HCT116 (cell line): ENCODE results near the gene ZNF516. TPM values are rescaled to one million over a fixed set of nuclear protein-coding genes. Genes with fewer than 3 reads are reported as not detected.

ENCODE experiments used
- ATAC-seq: fragments of 200-7000 bp; cut with Tn5 transposase; 2 replicates; pipeline ENCODE4 v1.9.1; 2020; ENCODE audit warnings: mild to moderate bottlenecking, moderate library complexity
- BruUV-seq: library from RNA; stranded (reverse); fragments of 400-500 nt; replicated peaks from 2 replicates; lab custom pipeline; 2021; lab: Mats Ljungman, UMichigan
- CTCF ChIA-PET: fragments of 300-600 bp; sonication (Branson Sonifier 250); formaldehyde crosslinking; loops from one replicate; lab custom pipeline; 2021; ENCODE audit warnings: antibody characterized with exemption; lab: Charles Lee
- POLR2A ChIA-PET: fragments of 300-600, 350-600 bp; sonication (Branson Sonifier 250); formaldehyde crosslinking; loops from one replicate; lab custom pipeline; 2021; ENCODE audit warnings: antibody characterized with exemption; lab: Charles Lee
- RAD21 ChIA-PET, 2 experiments: fragments of 300-600 bp; sonication (Branson Sonifier 250); formaldehyde crosslinking; loops; one replicate each; lab custom pipeline; 2023; ENCODE audit warnings: low total read pairs in 2 of 2; ENCODE audit not compliant: uncharacterized antibody in 2 of 2, unreplicated experiment in 2 of 2, low non-redundant PET in 1 of 2; lab: Charles Lee
- DNase-seq: peaks from one replicate; pipeline ENCODE4 v3.0.0-alpha.2; 2010; ENCODE audit warnings: low read depth, low spot score
- H2AFZ ChIP-seq: fragments of 200-600 bp; shearing (Covaris generic), sonication (generic); 2 replicates; pipeline ENCODE4 v1.6.1; 2017; ENCODE audit warnings: low read depth, mixed run types, mixed read lengths, antibody characterized with exemption, low read length; ENCODE audit not compliant: poor library complexity, severe bottlenecking
- H3K27ac ChIP-seq: 2 replicates; pipeline ENCODE4 v1.5.1; 2012; ENCODE audit warnings: low read depth, low read length
- H3K27me3 ChIP-seq: fragments of 200-600 bp; sonication (generic); 2 replicates; pipeline ENCODE4 v1.6.1; 2016; ENCODE audit warnings: mixed run types, low read length, mixed read lengths; ENCODE audit not compliant: insufficient read depth
- H3K36me3 ChIP-seq, 2 experiments: fragments of 200-500 bp in 1 of 2; fragments of 200-600 bp in 1 of 2; sonication (Bioruptor generic) in 1 of 2; sonication (generic) in 1 of 2; 2 replicates each; pipeline versions ENCODE4 v1.5.1 to v1.6.1; 2014 to 2016; ENCODE audit warnings: low read length in 2 of 2, inconsistent platforms in 1 of 2, mixed read lengths in 1 of 2, mixed run types in 1 of 2; ENCODE audit not compliant: insufficient read depth in 2 of 2, control insufficient read depth in 1 of 2
- H3K4me1 ChIP-seq, 2 experiments: fragments of 200-600 bp in 1 of 2; sonication (generic) in 1 of 2; 2 replicates each; pipeline versions ENCODE4 v1.5.1 to v1.6.1; 2012 to 2017; ENCODE audit warnings: low read length in 2 of 2, inconsistent platforms in 1 of 2, mild to moderate bottlenecking in 1 of 2, mixed read lengths in 1 of 2, mixed run types in 1 of 2, moderate library complexity in 1 of 2; ENCODE audit not compliant: insufficient read depth in 2 of 2, control insufficient read depth in 1 of 2
- H3K4me2 ChIP-seq: fragments of 200-600 bp; sonication (generic); 2 replicates; pipeline ENCODE4 v1.6.1; 2017; ENCODE audit warnings: mixed run types, low read length, mixed read lengths
- H3K4me3 ChIP-seq, 2 experiments: fragments of 200-600 bp in 1 of 2; sonication (generic) in 1 of 2; replicated peaks in 1 of 2; 2 replicates each; pipeline ENCODE4 v1.5.1; 2011 to 2016; ENCODE audit warnings: low read length in 2 of 2, control low read depth in 1 of 2, low read depth in 1 of 2, mild to moderate bottlenecking in 1 of 2, mixed read lengths in 1 of 2, mixed run types in 1 of 2
- H3K79me2 ChIP-seq: fragments of 200-600 bp; sonication (generic); 2 replicates; pipeline ENCODE4 v1.6.1; 2017; ENCODE audit warnings: mild to moderate bottlenecking, mixed run types, low read length, moderate library complexity, mixed read lengths; ENCODE audit not compliant: insufficient read depth
- H3K9ac ChIP-seq: fragments of 200-600 bp; sonication (generic); 2 replicates; pipeline ENCODE4 v1.6.1; 2016; ENCODE audit warnings: low read length, mixed read lengths
- H3K9me2 ChIP-seq: fragments of 200-600 bp; sonication (generic), shearing (Covaris generic); 2 replicates; pipeline ENCODE4 v1.6.1; 2017; ENCODE audit warnings: mixed run types, mild to moderate bottlenecking, moderate library complexity; ENCODE audit not compliant: insufficient read depth
- H3K9me3 ChIP-seq, 2 experiments: fragments of 200-500 bp in 1 of 2; fragments of 200-600 bp in 1 of 2; sonication (Bioruptor generic) in 1 of 2; sonication (generic) in 1 of 2; 2 replicates each; pipeline ENCODE4 v1.6.1; 2014 to 2017; ENCODE audit warnings: low read length in 2 of 2, mixed read lengths in 2 of 2, inconsistent platforms in 1 of 2, low read depth in 1 of 2, mild to moderate bottlenecking in 1 of 2, mixed run types in 1 of 2, moderate library complexity in 1 of 2; ENCODE audit not compliant: control insufficient read depth in 1 of 2, insufficient read depth in 1 of 2
- H4K20me1 ChIP-seq: fragments of 200-600 bp; sonication (generic), shearing (Covaris generic); 2 replicates; pipeline ENCODE4 v1.6.1; 2017; ENCODE audit warnings: mixed run types, mild to moderate bottlenecking, moderate library complexity; ENCODE audit not compliant: insufficient read depth
- CBX3 ChIP-seq: IDR thresholded peaks from 2 replicates; pipeline ENCODE4 v1.6.1; 2012; ENCODE audit warnings: low read depth
- ELF1 ChIP-seq: IDR thresholded peaks from 2 replicates; pipeline ENCODE4 v1.6.1; 2012; ENCODE audit warnings: low read depth, borderline replicate concordance
- EZH2phosphoT487 ChIP-seq: fragments of 200-600 bp; IDR thresholded peaks from 2 replicates; pipeline ENCODE4 v1.6.1; 2018; ENCODE audit warnings: antibody characterized with exemption, borderline replicate concordance
- SRF ChIP-seq: IDR thresholded peaks from 2 replicates; pipeline ENCODE4 v1.6.1; 2012; ENCODE audit warnings: low read depth
- ZFX ChIP-seq: fragments of 450-650 bp; IDR thresholded peaks from 2 replicates; pipeline ENCODE4 v1.6.1; 2017
- ZNF274 ChIP-seq: fragments of 200-500 bp; sonication (Bioruptor generic); IDR thresholded peaks from 2 replicates; pipeline ENCODE4 v1.6.1; 2014; ENCODE audit warnings: mild to moderate bottlenecking, low read depth, low read length, inconsistent platforms
- intact Hi-C: fragments of 100-400 bp; cut with micrococcal nuclease; formaldehyde crosslinking; loops from 2 replicates; pipeline ENCODE4 v1.10.0; 2022
- total RNA-seq: library from RNA; stranded (reverse); gene quantifications from one replicate; pipeline ENCODE4 v1.2.1, GENCODE V29; 2021; ENCODE audit not compliant: unreplicated experiment
- TF ChIP-seq, protein P1 (sequence below), 3 experiments: fragments of 200-600 bp in 1 of 3; sonication (generic) in 1 of 3; IDR thresholded peaks in 2 of 3; conservative IDR thresholded peaks in 1 of 3; 2 replicates each; pipeline ENCODE4 v1.5.1; 2012 to 2017; ENCODE audit warnings: low read depth in 2 of 3, low read length in 2 of 3, antibody characterized with exemption in 1 of 3, borderline replicate concordance in 1 of 3, control low read depth in 1 of 3, mild to moderate bottlenecking in 1 of 3, mixed read lengths in 1 of 3, mixed run types in 1 of 3, moderate library complexity in 1 of 3; ENCODE audit not compliant: insufficient read depth in 1 of 3

ZNF516 gene
- total RNA-seq, 1 experiment from 2014 or later = 32.0 TPM

DNA sequence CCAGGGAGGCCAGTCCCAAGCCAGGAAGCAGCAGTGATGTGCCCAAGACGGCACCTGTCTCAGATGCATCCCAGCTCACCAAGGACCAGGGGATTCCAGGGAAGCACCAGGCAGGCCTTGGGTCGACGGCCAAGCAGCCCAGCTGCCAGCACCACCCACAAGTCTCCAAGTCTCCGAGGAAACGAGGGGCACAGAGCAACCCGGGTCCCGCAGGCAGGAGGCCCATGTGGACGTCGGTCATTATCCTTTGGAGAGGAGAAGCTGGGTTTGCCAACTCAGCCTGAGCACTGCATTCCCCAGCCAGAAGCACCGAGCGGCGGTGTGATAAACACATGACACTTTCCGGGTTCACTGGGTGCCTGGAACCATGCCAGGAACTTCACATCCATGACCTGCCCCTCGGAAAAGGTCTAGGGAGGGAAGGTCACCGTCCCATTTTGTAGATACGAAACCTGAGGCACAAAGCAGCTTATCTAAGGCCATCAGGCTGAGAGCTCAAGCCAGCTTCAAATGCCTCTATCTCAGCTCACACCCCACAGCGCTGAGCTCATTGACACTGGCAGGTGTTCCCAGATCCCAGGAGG is 104.5 kb downstream of the ZNF516 start:
- no peaks in the 10 kb centered on the region for H3K27me3 ChIP-seq
- H2AFZ ChIP-seq = no peak overlapping the region
- H3K4me1 ChIP-seq = no peaks in the 10 kb centered on the region
- no peak overlapping the region for H3K4me3 ChIP-seq
- H4K20me1 ChIP-seq = no peaks in the 10 kb centered on the region
- TF ChIP-seq, protein P1, sequence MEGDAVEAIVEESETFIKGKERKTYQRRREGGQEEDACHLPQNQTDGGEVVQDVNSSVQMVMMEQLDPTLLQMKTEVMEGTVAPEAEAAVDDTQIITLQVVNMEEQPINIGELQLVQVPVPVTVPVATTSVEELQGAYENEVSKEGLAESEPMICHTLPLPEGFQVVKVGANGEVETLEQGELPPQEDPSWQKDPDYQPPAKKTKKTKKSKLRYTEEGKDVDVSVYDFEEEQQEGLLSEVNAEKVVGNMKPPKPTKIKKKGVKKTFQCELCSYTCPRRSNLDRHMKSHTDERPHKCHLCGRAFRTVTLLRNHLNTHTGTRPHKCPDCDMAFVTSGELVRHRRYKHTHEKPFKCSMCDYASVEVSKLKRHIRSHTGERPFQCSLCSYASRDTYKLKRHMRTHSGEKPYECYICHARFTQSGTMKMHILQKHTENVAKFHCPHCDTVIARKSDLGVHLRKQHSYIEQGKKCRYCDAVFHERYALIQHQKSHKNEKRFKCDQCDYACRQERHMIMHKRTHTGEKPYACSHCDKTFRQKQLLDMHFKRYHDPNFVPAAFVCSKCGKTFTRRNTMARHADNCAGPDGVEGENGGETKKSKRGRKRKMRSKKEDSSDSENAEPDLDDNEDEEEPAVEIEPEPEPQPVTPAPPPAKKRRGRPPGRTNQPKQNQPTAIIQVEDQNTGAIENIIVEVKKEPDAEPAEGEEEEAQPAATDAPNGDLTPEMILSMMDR (IDR thresholded peaks at IDR 0.05 in 2 of 3, conservative IDR thresholded peaks at IDR 0.05 in 1 of 3; ENCODE audit: borderline replicate concordance in 1 of 3, insufficient read depth in 1 of 3, low read depth in 2 of 3, low read length in 2 of 3) = no peak
- TF ChIP-seq SRF (no peak), CBX3 (no peak), ZNF274 (no peak), ZFX (no peak)
- TF ChIP-seq, all 23 proteins: peak for 0
- Histone ChIP-seq H3K4me2 (no peak overlapping the region), H3K9me2 (no peaks in the 10 kb centered on the region), H3K9me3 (no peaks in the 10 kb centered on the region), H3K79me2 (0 out of 2 replicates have a peak, but pooled peaks cover 4% of the 10 kb centered on the region), H3K9ac (no peak overlapping the region), H3K27ac (no peak overlapping the region), H3K36me3 (no peaks in the 10 kb centered on the region)
- intact Hi-C loops = no loop called here
- ChIA-PET POLR2A (no interaction called here), RAD21 (no interaction called here), CTCF (no interaction called here)
- BruUV-seq = no TSS peak
- DNase-seq (no peak), ATAC-seq (no peak)

- H3K36me3 ChIP-seq = no peaks in the 10 kb centered on the region
- intact Hi-C loops = no loop called here
- POLR2A ChIA-PET = no interaction called here
- H3K79me2 ChIP-seq = 0 out of 2 replicates have a peak, but pooled peaks cover 4% of the 10 kb centered on the region
- H4K20me1 ChIP-seq = no peaks in the 10 kb centered on the region
- TF ChIP-seq EZH2phosphoT487 = no peak
- no peak for TF ChIP-seq ELF1
- DNase-seq (no peak), ATAC-seq (no peak)
- H3K9me3 ChIP-seq = no peaks in the 10 kb centered on the region
- no peaks in the 10 kb centered on the region for H3K9me2 ChIP-seq
- CTCF ChIA-PET = no interaction called here
- no peak overlapping the region for H2AFZ ChIP-seq
- no peak overlapping the region for H3K4me3 ChIP-seq
- H3K27ac ChIP-seq = no peak overlapping the region
- RAD21 ChIA-PET = interaction anchor here in 1 of 2 experiments (0.7 kb wide), 1 partner anchor 293 kb away, joined by 3 read pairs; no protein-coding TSS in a partner anchor
- no peak overlapping the region for H3K9ac ChIP-seq
- BruUV-seq = no TSS peak
- H3K27me3 ChIP-seq = no peaks in the 10 kb centered on the region
- H3K4me2 ChIP-seq = no peak overlapping the region
- no peaks in the 10 kb centered on the region for H3K4me1 ChIP-seq
Measured at GRCh38 chr18:76389716-76390115, 105.3 kb downstream of the ZNF516 start.
